Smooth muscle cell (in vitro differentiated cells): ENCODE results near the gene CDC73. TPM values are rescaled to one million over a fixed set of nuclear protein-coding genes. Genes with fewer than 3 reads are reported as not detected.

Experiments used
- DNase-seq: peaks from one replicate; lab custom pipeline; 2025; ENCODE audit not compliant: unreplicated experiment; lab: John Stamatoyannopoulos, UW
- H2AFZ ChIP-seq: fragments of 200-600 bp; sonication (generic); 2 replicates; pipeline ENCODE4 v1.6.0; 2016; ENCODE audit warnings: antibody characterized with exemption, low read depth, mild to moderate bottlenecking
- H3F3A ChIP-seq: fragments of 200-600 bp; sonication (generic); 2 replicates; pipeline ENCODE4 v1.6.0; 2017; ENCODE audit warnings: antibody characterized with exemption, low read depth
- H3K27ac ChIP-seq: fragments of 200-600 bp; sonication (generic); 2 replicates; pipeline ENCODE4 v1.5.1; 2016; ENCODE audit warnings: low read depth, mild to moderate bottlenecking
- H3K27me3 ChIP-seq: fragments of 200-600 bp; sonication (generic); 2 replicates; pipeline ENCODE4 v1.6.1; 2016; ENCODE audit warnings: low read depth, mild to moderate bottlenecking
- H3K36me3 ChIP-seq: fragments of 200-600 bp; sonication (generic); 2 replicates; pipeline ENCODE4 v1.5.1; 2016; ENCODE audit warnings: low read depth
- H3K4me1 ChIP-seq: fragments of 200-600 bp; sonication (generic); 2 replicates; pipeline ENCODE4 v1.5.1; 2016; ENCODE audit warnings: low read depth
- H3K4me2 ChIP-seq: fragments of 200-600 bp; sonication (generic); 2 replicates; pipeline ENCODE4 v1.6.0; 2016; ENCODE audit warnings: mild to moderate bottlenecking
- H3K4me3 ChIP-seq: fragments of 200-600 bp; sonication (generic); 2 replicates; pipeline ENCODE4 v1.5.1; 2016; ENCODE audit warnings: mild to moderate bottlenecking
- H3K79me2 ChIP-seq: fragments of 200-600 bp; sonication (generic); 2 replicates; pipeline ENCODE4 v1.6.0; 2016; ENCODE audit warnings: low read depth, mild to moderate bottlenecking
- H3K9ac ChIP-seq: fragments of 200-600 bp; sonication (generic); 2 replicates; pipeline ENCODE4 v1.6.0; 2016; ENCODE audit warnings: low read depth
- H3K9me3 ChIP-seq: fragments of 200-600 bp; sonication (generic); replicated peaks from 2 replicates; pipeline ENCODE4 v1.5.1; 2016; ENCODE audit warnings: low read depth
- H4K20me1 ChIP-seq: fragments of 200-600 bp; sonication (generic); 2 replicates; pipeline ENCODE4 v1.6.0; 2016; ENCODE audit warnings: low read depth
- WGBS: methylation state at CpG from one replicate; pipeline ENCODE4 v1.1.7; 2016; ENCODE audit warnings: low lambda C conversion rate; 5-methylcytosine and 5-hydroxymethylcytosine counted together
- polyA plus RNA-seq: library from polyadenylated mRNA; unstranded; fragments of >200 nt; fragmentation: Nextera tagmentation; extraction: Ambion mirVana; gene quantifications from 2 replicates; pipeline ENCODE4 v1.2.1, GENCODE V29; 2016
- total RNA-seq: library from RNA; depleted of rRNA; stranded (reverse); fragments of >200 nt; gene quantifications from 2 replicates; pipeline ENCODE4 v1.2.3, GENCODE V29; 2014
- TF ChIP-seq, protein P1 (sequence below): fragments of 200-600 bp; sonication (generic); IDR thresholded peaks from 2 replicates; pipeline ENCODE4 v1.5.1; 2017; ENCODE audit warnings: borderline replicate concordance, mild to moderate bottlenecking, antibody characterized with exemption; ENCODE audit not compliant: insufficient read depth, poor library complexity, severe bottlenecking

The CDC73 gene
- total and polyA plus RNA-seq, 2 experiments from 2014 or later, result 28.5 to 32.0 TPM

- 83% methylated on average over 1 of the region's 1 CpG for WGBS
Measured at GRCh38 chr1:193176113-193176512, 54.3 kb downstream of the CDC73 start.

DNA sequence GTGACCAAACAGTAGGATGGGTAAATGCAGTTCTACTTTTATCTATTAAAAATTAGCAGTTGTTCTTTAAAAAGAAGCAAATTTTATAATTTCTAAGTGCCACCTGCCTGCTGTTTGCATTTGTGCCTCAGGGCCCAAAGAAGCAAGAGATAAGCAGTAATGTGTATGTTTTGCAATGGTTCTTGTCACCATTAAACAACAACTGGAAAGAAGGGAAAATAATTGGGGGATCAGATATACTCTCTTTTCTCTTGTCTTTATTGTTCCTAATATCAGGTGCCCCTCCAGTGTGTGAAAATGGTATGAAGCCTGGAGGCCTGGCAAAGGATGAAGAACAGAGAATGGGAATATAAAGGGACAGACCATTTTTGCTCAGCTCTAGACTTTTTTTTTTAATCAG lies 55.0 kb downstream of the CDC73 start:
- Histone ChIP-seq H3K36me3 (no peaks in the 10 kb centered on the region), H3K9me3 (no peaks in the 10 kb centered on the region), H3K4me2 (no peak overlapping the region), H3K79me2 (peaks cover 65% of the 10 kb centered on the region), H3F3A (no peaks in the 10 kb centered on the region), H3K27ac (no peak overlapping the region), H3K9ac (no peak overlapping the region), H2AFZ (no peak overlapping the region), H3K27me3 (no peaks in the 10 kb centered on the region), H4K20me1 (peaks cover 92% of the 10 kb centered on the region), H3K4me1 (no peaks in the 10 kb centered on the region), H3K4me3 (no peak overlapping the region)
- TF ChIP-seq, protein P1, sequence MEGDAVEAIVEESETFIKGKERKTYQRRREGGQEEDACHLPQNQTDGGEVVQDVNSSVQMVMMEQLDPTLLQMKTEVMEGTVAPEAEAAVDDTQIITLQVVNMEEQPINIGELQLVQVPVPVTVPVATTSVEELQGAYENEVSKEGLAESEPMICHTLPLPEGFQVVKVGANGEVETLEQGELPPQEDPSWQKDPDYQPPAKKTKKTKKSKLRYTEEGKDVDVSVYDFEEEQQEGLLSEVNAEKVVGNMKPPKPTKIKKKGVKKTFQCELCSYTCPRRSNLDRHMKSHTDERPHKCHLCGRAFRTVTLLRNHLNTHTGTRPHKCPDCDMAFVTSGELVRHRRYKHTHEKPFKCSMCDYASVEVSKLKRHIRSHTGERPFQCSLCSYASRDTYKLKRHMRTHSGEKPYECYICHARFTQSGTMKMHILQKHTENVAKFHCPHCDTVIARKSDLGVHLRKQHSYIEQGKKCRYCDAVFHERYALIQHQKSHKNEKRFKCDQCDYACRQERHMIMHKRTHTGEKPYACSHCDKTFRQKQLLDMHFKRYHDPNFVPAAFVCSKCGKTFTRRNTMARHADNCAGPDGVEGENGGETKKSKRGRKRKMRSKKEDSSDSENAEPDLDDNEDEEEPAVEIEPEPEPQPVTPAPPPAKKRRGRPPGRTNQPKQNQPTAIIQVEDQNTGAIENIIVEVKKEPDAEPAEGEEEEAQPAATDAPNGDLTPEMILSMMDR, result no peak
- DNase-seq, result no peak

More at GRCh38 chr1:193176113-193176512, 54.3 kb downstream of the CDC73 start:
- Histone ChIP-seq H3K4me3 (no peak overlapping the region), H3K36me3 (no peaks in the 10 kb centered on the region), H3F3A (no peaks in the 10 kb centered on the region), H3K4me1 (no peaks in the 10 kb centered on the region), H3K9ac (no peak overlapping the region), H3K4me2 (no peak overlapping the region), H3K27me3 (no peaks in the 10 kb centered on the region), H4K20me1 (peaks cover 86% of the 10 kb centered on the region), H3K9me3 (no peaks in the 10 kb centered on the region), H2AFZ (no peak overlapping the region), H3K27ac (no peak overlapping the region), H3K79me2 (peaks cover 72% of the 10 kb centered on the region)
- DNase-seq, result no peak
- TF ChIP-seq, protein P1, result no peak

DNA sequence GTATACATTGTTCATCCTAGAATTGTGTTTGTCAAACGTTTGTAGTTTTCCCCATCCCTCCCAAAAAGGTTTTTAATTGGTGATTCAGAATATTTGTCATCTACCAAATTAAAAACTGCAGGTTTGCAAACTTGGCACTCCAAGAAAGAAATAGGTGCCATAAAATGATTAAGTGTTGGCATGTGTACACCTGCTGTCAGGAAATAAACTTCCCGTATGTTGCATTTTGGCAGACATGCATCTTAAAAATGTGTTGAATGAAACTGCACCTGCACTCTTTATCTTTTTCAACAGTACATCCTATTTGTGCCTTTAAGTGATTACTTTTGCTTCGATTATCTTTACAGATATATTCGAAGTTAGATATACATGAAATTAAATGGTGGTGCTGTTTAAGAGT lies 57.3 kb downstream of the CDC73 start:
- WGBS, result 91% methylated on average over 4 of the region's 4 CpGs
- H3K4me2 ChIP-seq, result no peak overlapping the region
- TF ChIP-seq, protein P1, result no peak

DNA sequence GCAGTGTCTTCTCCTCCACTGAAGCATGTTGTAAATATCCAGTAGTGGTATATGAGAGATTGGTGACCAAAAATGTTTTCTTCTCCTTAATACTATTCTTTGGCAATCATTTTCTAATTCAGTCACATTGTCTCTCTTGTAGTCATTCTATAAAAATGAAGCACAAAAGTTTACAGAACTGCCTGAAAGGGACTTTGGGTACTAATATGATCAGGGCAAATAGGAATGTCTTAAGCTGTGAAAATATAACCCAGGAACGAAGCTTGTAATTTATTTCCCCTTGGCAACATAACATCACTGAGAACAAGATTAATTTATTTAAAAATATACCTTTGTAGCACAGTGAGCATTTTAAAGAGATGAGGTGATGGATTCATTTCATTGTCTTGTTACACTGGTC lies 59.7 kb downstream of the CDC73 start:
- no peak for DNase-seq
- Histone ChIP-seq H3K27me3 (no peaks in the 10 kb centered on the region), H4K20me1 (peaks cover 96% of the 10 kb centered on the region), H2AFZ (no peak overlapping the region), H3K79me2 (peaks cover 61% of the 10 kb centered on the region), H3F3A (no peaks in the 10 kb centered on the region), H3K4me2 (no peak overlapping the region), H3K9ac (no peak overlapping the region), H3K4me3 (no peak overlapping the region), H3K4me1 (peaks cover 11% of the 10 kb centered on the region), H3K9me3 (no peaks in the 10 kb centered on the region), H3K36me3 (no peaks in the 10 kb centered on the region), H3K27ac (peak overlapping the region; percentile 8)
- WGBS, result 91% methylated on average over 1 of the region's 1 CpG
- TF ChIP-seq, protein P1, result no peak

More for the DNA sequence above, 57.3 kb downstream of the CDC73 start:
- peaks cover 60% of the 10 kb centered on the region for H3K79me2 ChIP-seq
- no peaks in the 10 kb centered on the region for H3K4me1 ChIP-seq
- no peak overlapping the region for H2AFZ ChIP-seq
- DNase-seq, result no peak
- H3K27ac ChIP-seq, result no peak overlapping the region
- H4K20me1 ChIP-seq, result peaks cover 96% of the 10 kb centered on the region
- H3K9ac ChIP-seq, result no peak overlapping the region
- H3K9me3 ChIP-seq, result no peaks in the 10 kb centered on the region
- no peak overlapping the region for H3K4me3 ChIP-seq
- no peaks in the 10 kb centered on the region for H3K36me3 ChIP-seq
- no peaks in the 10 kb centered on the region for H3K27me3 ChIP-seq
- H3F3A ChIP-seq, result no peaks in the 10 kb centered on the region
